ENCODE measurements around the gene OGFOD1.

Gene OGFOD1

GRCh38 chr16:56468800-56469199, 17.4 kb downstream of the OGFOD1 start:
- H3K4me3 ChIP-seq (ENCODE audit: low read depth, low read length): no peak overlapping the region
- no peak for TF ChIP-seq CTCF (IDR thresholded peaks at IDR 0.05; ENCODE audit: borderline replicate concordance, insufficient read depth, low read depth, low read length)

DNA sequence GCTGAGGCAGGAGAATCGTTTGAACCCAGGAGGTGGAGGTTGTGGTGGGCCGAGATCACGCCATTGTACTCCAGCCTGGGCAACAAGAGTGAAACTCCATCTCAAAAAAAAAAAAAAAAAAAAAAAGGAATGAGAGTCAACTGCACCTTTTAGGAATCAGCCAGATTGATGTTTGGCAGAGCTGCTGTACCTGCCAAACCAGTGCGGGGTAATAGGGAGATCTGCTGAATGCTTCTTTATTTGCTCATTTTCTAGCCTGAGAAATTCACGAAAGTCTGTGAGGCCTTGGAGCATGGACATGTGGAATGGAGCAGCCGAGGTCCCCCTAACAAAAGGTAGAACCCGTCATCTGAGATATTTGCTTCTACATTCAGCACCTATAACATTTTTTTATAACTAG, 18.4 kb downstream of the OGFOD1 start:
- TF ChIP-seq CTCF (IDR thresholded peaks at IDR 0.05; ENCODE audit: borderline replicate concordance, insufficient read depth, low read depth, low read length): no peak
- H3K4me3 ChIP-seq (ENCODE audit: low read depth, low read length): no peak overlapping the region

GRCh38 chr16:56470232-56470631, 18.9 kb downstream of the OGFOD1 start:
- no peak overlapping the region for H3K4me3 ChIP-seq (ENCODE audit: low read depth, low read length)
- no peak for TF ChIP-seq CTCF (IDR thresholded peaks at IDR 0.05; ENCODE audit: borderline replicate concordance, insufficient read depth, low read depth, low read length)

DNA sequence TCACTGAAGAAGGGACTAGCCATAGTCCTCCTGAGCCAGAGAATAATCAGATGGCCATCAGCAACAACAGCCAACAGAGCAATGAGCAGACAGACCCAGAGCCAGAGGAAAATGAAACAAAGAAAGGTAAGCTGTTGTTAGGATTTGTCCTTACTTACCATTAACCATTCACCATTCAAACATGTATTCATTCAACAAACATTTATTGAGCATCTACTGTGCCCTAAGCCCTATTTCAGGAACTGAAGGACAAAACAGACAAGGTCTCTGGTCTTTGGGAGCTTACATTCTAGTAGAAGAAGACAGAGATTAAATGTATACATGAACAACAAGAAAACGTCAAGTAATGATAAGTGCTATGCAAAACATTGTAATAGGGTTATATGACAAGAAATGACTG, 19.3 kb downstream of the OGFOD1 start:
- no peak overlapping the region for H3K4me3 ChIP-seq (ENCODE audit: low read depth, low read length)
- TF ChIP-seq CTCF (IDR thresholded peaks at IDR 0.05; ENCODE audit: borderline replicate concordance, insufficient read depth, low read depth, low read length): no peak

DNA sequence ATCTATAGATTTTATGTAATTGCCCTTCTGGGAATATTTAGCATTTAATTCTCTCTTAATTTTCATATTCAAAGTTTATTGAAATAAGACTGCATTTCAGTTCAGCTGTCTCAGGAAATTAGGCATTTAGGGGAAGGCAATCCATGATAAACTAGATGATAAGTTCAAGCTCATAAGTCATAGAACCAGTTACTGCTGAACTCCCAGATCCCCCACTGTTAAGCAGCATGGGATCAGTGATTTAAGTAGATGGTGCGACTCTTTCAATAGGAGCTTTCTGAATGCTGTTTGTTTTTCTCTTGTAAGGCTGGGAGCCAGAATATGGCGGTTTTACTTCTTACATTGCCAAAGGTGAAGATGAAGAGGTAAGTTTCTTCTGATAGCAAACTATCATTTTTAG, 23.8 kb downstream of the OGFOD1 start:
- TF ChIP-seq CTCF (IDR thresholded peaks at IDR 0.05; ENCODE audit: borderline replicate concordance, insufficient read depth, low read depth, low read length): no peak
- H3K4me3 ChIP-seq (ENCODE audit: low read depth, low read length): no peak overlapping the region

DNA sequence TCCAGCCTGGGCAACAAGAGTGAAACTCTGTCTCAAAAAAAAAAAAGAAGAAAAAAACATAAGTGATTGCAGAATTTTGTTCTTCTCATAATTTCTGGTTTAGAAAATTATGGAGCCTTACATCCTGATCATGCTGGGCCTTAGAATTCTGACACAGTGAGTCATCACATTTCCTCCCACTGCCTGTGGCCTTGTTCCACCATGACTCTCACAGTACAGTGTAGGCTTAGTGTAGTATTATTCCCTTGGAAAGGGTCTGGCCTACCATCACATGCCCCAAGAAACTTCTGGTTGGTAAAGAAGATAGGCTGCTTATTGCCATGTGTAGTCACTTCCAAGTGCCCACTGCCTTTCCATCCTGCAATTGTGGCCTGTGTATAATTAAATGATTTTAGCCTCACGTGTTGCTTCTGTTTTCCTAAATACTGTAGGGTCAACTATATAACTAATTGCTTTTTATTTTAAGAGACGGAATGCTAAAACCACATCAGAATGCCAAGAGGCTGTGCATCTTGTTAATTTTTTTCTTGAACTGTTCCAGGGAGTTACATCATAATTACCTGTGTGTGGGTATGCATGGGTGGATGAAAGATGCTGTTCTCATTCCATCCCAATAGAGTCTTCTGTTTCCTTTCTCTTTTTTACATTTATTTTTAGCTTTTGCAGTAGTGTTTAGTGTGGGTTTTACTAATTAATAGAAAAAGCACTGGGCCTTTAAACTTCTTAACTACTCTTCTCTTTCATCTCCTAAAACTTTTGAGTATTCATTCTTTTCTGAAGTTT, 25.9 kb downstream of the OGFOD1 start:
- H3K4me3 ChIP-seq (ENCODE audit: low read depth, low read length): no peak overlapping the region
- TF ChIP-seq CTCF (IDR thresholded peaks at IDR 0.05; ENCODE audit: borderline replicate concordance, insufficient read depth, low read depth, low read length): no peak

GRCh38 chr16:56478281-56479049, 27.1 kb downstream of the OGFOD1 start:
- no peak overlapping the region for H3K4me3 ChIP-seq (ENCODE audit: low read depth, low read length)
- no peak for TF ChIP-seq CTCF (IDR thresholded peaks at IDR 0.05; ENCODE audit: borderline replicate concordance, insufficient read depth, low read depth, low read length)

Data from GM12875 (cell line).